ENCODE results near the gene GPR150. TPM values are rescaled to one million over a fixed set of nuclear protein-coding genes. Genes with fewer than 3 reads are reported as not detected.
"Not testable (repeated sequence)": the region's sequence is repeated elsewhere in the genome, so short reads cannot be mapped to it uniquely, and the experiment has no call there.

The GPR150 gene
- total and polyA plus RNA-seq, 2 experiments from 2014 or later: 0.10 to 0.21 TPM

DNA sequence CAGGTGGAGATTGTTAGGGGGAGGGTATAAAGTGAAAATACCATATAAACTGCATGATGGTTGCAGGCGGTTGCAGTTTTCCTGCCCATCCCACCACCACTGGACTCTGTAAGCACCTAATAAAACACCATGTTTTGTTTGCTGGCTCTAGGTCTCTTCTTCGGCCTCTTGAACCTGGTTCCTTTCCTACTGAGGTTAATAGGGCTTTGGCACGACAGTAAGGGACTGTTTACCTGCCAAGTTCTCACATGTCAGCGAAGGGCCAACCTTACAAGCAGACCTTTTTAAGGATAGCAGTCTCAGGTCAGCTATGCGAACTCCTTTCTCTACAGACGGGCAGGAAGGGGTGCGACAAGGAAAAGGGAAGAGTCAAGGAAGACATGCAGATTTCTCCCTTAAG lies 23.3 kb downstream of the GPR150 start (continued):
- TF ChIP-seq ZNF462 (CRISPR knock-in tag; IDR thresholded peaks at IDR 0.05): no peak

DNA sequence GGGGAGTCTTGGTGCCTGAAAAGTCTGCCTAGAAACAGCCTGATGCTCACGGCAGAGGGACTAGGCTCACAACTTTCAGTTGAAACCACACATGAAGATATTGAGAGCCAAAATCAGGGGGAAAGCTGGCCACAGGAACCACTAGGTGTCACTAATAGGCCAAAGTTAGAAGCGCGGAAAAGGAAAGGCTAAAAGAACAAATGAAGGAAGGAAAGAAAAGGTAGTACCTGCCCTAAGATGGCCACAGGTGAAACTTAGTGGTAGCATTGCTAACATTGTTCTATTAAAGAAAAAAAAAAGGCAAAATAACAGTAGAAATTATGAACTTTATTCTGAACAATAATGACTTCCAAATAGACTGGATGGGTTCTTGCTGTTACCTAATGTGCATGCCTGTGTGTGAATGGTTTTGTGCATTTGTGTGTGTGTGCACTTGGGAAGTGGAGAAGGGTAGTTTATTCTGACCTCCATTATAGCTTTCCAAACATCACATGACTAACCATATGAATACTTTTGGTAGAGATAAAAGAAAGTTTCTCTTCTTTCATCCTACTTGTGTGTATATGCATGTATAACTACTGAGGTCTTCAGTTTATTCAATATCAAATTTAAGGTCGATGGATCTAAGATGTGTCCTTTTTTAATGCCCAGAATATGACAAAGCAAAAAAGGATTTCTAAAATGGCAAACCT lies 24.6 kb downstream of the GPR150 start:
- no peaks in the 10 kb centered on the region for H3K9me3 Mint-ChIP-seq
- ATAC-seq (peak; percentile 14), DNase-seq (ENCODE audit: low spot score) (peak; percentile 87)
- H3K27me3 Mint-ChIP-seq (ENCODE audit: insufficient read depth, low read depth, poor library complexity): peaks cover 8% of the 10 kb centered on the region
- Histone ChIP-seq H2AFZ (peak overlapping the region; percentile 35; the same call in 1 of the 2 replicates), H3K79me2 (replicated peaks; ENCODE audit: insufficient read depth) (no peaks in the 10 kb centered on the region), H4K20me1 (replicated peaks; ENCODE audit: insufficient read depth) (no peaks in the 10 kb centered on the region), H3K4me2 (no peak overlapping the region), H3K27ac (ENCODE audit: low read depth) (no peak overlapping the region), H3K4me1 (ENCODE audit: insufficient read depth) (no peaks in the 10 kb centered on the region), H3K36me3 (ENCODE audit: insufficient read depth) (no peaks in the 10 kb centered on the region), H3K9me2 (ENCODE audit: insufficient read depth) (no peaks in the 10 kb centered on the region), H3K27me3 (ENCODE audit: insufficient read depth) (no peaks in the 10 kb centered on the region), H3F3A (replicated peaks; ENCODE audit: low read depth) (no peaks in the 10 kb centered on the region), H3K4me3 (no peak overlapping the region)
- TF ChIP-seq CTCF (conservative IDR thresholded peaks at IDR 0.05; ENCODE audit: low read depth in 2 of 2) (peak; percentile 82 to 90), ZNF114 (CRISPR knock-in tag; IDR thresholded peaks at IDR 0.05) (no peak)
- H3K4me1 Mint-ChIP-seq: no peaks in the 10 kb centered on the region
- no peak overlapping the region for H3K27ac Mint-ChIP-seq
- H3K4me3 Mint-ChIP-seq: no peak overlapping the region
- no peaks in the 10 kb centered on the region for H3K36me3 Mint-ChIP-seq (ENCODE audit: low read depth)

DNA sequence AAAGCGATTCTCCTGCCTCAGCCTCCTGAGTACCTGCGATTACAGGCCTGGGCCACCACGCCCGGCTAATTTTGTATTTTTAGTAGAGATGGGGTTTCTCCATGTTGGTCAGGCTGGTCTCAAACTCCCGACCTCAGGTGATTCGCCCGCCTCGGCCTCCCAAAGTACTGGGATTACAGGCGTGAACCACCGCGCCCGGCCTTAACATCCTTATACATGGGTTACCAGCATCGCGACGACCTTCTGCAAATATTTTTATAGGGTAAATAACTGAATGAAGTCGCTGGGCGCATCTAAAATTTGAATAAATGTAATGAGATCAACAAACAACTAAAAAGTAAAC lies 26.3 kb downstream of the GPR150 start:
- not testable (repeated sequence) for H4K20me1 ChIP-seq (replicated peaks; ENCODE audit: insufficient read depth); H3K4me1 Mint-ChIP-seq; H3K27ac ChIP-seq (ENCODE audit: low read depth); H3K27me3 Mint-ChIP-seq (ENCODE audit: insufficient read depth, low read depth, poor library complexity); H3K4me1 ChIP-seq (ENCODE audit: insufficient read depth); H3K4me3 ChIP-seq; H3K9me2 ChIP-seq (ENCODE audit: insufficient read depth); H3K9me3 Mint-ChIP-seq; DNase-seq (ENCODE audit: low spot score); ATAC-seq; H3K27me3 ChIP-seq (ENCODE audit: insufficient read depth); H3K79me2 ChIP-seq (replicated peaks; ENCODE audit: insufficient read depth); H3K4me2 ChIP-seq; H3K36me3 Mint-ChIP-seq (ENCODE audit: low read depth); H3F3A ChIP-seq (replicated peaks; ENCODE audit: low read depth); H3K27ac Mint-ChIP-seq; H3K36me3 ChIP-seq (ENCODE audit: insufficient read depth)
- peak overlapping the region; percentile 78 for H3K4me3 Mint-ChIP-seq
- H2AFZ ChIP-seq: peak overlapping the region; percentile 70; the same call in 1 of the 2 replicates
